ENCODE measurements around the gene ZDHHC24. TPM values are rescaled to one million over a fixed set of nuclear protein-coding genes. Genes with fewer than 3 reads are reported as not detected.
A peak's percentile ranks its signal among the peaks of the same experiment; 100 is the strongest.

The ZDHHC24 gene
- total RNA-seq, 1 donor from 2014 or later = 5.2 TPM

DNA sequence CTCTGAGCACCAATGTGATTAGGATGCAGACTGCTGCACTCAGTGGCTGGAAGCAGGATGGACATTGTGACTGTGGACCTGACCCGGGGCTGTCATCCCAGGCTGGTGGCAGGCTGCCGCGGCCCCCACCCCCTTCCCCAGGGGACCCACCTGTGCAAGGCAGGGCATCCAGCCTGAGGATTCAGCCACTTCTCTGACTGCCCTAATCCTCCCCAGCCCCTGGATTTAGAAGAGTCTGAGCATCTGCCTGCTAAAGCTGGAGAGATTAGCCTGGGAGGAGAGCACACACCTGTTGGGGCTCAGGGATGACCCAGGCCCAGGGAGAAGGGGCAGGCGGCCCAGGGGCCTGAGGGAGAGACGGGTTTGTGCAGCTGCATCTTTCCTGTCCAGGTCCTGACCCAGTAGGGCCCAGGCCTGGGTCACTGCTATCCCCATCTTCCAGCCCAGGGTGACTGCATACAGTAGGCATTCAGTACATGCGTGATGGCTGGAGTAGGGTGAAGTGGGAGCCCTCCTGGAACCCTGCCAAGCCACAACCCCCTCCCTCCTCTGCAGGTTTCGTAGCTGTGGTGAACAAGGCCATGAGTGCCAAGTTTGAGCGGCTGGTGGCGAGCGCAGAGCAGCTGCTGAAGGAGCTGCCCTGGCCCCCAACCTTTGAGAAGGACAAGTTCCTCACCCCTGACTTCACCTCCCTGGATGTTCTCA is 53.5 kb downstream of the ZDHHC24 start:
- intact Hi-C loops (cut with micrococcal nuclease) = no loop called here
- Histone ChIP-seq H3K27me3 (ENCODE audit: low read depth) (no peaks in the 10 kb centered on the region), H3K36me3 (peaks cover 44% of the 10 kb centered on the region), H3K4me1 (no peaks in the 10 kb centered on the region), H3K9me3 (replicated peaks) (no peaks in the 10 kb centered on the region), H3K27ac (replicated peaks) (no peak overlapping the region), H3K4me3 (no peak overlapping the region)
- DNase-seq = no peak
- TF ChIP-seq, protein P1, sequence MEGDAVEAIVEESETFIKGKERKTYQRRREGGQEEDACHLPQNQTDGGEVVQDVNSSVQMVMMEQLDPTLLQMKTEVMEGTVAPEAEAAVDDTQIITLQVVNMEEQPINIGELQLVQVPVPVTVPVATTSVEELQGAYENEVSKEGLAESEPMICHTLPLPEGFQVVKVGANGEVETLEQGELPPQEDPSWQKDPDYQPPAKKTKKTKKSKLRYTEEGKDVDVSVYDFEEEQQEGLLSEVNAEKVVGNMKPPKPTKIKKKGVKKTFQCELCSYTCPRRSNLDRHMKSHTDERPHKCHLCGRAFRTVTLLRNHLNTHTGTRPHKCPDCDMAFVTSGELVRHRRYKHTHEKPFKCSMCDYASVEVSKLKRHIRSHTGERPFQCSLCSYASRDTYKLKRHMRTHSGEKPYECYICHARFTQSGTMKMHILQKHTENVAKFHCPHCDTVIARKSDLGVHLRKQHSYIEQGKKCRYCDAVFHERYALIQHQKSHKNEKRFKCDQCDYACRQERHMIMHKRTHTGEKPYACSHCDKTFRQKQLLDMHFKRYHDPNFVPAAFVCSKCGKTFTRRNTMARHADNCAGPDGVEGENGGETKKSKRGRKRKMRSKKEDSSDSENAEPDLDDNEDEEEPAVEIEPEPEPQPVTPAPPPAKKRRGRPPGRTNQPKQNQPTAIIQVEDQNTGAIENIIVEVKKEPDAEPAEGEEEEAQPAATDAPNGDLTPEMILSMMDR (IDR thresholded peaks at IDR 0.05; ENCODE audit: borderline replicate concordance) = no peak

GRCh38 chr11:66491315-66491935 is 54.4 kb downstream of the ZDHHC24 start:
- DNase-seq = no peak
- peaks cover 39% of the 10 kb centered on the region for H3K36me3 ChIP-seq
- H3K4me1 ChIP-seq = no peaks in the 10 kb centered on the region
- H3K27ac ChIP-seq (replicated peaks) = no peak overlapping the region
- H3K9me3 ChIP-seq (replicated peaks) = no peaks in the 10 kb centered on the region
- no peak overlapping the region for H3K4me3 ChIP-seq
- intact Hi-C loops (cut with micrococcal nuclease) = no loop called here
- TF ChIP-seq, protein P1 (IDR thresholded peaks at IDR 0.05; ENCODE audit: borderline replicate concordance) = peak; percentile 36
- no peaks in the 10 kb centered on the region for H3K27me3 ChIP-seq (ENCODE audit: low read depth)

DNA sequence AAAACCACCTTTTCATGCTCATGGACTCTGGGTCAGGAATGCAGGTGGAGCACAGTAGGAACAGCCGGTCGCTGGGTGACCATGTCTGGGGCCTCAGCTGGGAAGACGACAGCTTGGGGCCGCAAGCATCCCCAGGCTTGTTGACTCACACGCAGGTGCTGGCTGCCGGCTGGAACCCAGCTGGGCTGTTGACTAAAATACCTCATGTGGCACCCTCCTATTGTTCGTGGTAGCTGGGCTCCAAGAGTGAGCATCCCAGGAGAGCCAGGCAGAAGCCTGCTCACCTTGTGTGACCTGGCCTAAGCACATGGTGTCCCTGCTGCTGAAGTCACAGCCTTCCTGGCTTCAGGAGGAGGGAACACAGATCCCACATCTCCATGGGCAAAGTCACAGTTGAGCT is 56.2 kb downstream of the ZDHHC24 start:
- Histone ChIP-seq H3K36me3 (peaks cover 31% of the 10 kb centered on the region), H3K27me3 (ENCODE audit: low read depth) (no peaks in the 10 kb centered on the region), H3K27ac (replicated peaks) (no peak overlapping the region), H3K4me1 (no peaks in the 10 kb centered on the region), H3K9me3 (replicated peaks) (no peaks in the 10 kb centered on the region), H3K4me3 (no peak overlapping the region)
- DNase-seq = no peak
- intact Hi-C loops (cut with micrococcal nuclease) = no loop called here
- TF ChIP-seq, protein P1 (IDR thresholded peaks at IDR 0.05; ENCODE audit: borderline replicate concordance) = no peak

GRCh38 chr11:66488957-66489356 is 56.9 kb downstream of the ZDHHC24 start:
- no peaks in the 10 kb centered on the region for H3K27me3 ChIP-seq (ENCODE audit: low read depth)
- no peaks in the 10 kb centered on the region for H3K9me3 ChIP-seq (replicated peaks)
- no peak overlapping the region for H3K27ac ChIP-seq (replicated peaks)
- no peak for DNase-seq
- no peak overlapping the region for H3K4me3 ChIP-seq
- H3K36me3 ChIP-seq = peaks cover 31% of the 10 kb centered on the region
- intact Hi-C loops (cut with micrococcal nuclease) = no loop called here
- H3K4me1 ChIP-seq = no peaks in the 10 kb centered on the region
- TF ChIP-seq, protein P1 (IDR thresholded peaks at IDR 0.05; ENCODE audit: borderline replicate concordance) = no peak

DNA sequence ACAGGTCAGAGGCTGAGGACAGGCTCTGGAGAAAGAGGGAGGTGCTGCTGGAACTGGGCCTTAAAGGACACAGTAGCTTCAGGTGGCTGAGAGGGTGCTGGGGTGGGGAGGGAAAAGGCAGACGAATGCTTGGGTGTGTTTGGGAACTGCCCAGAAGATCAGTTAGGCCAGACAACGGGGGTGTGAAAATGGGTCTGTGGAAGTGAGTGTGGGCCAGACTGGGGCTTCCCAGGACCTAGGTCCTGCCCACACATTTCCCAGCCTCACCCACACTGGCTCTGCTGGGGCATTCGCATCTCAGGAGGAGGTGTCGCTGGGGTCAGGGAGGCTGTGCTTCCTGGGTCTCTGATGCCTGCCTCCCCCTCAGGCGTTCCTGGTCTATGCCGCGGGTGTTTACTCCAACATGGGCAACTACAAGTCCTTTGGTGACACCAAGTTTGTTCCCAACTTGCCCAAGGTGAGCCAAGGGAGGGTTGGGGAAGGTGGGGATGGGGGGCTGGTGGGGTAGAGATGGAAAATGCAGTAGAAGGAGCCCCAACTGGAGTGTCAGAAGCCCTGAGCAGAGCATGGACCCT is 61.0 kb downstream of the ZDHHC24 start:
- TF ChIP-seq, protein P1 (IDR thresholded peaks at IDR 0.05; ENCODE audit: borderline replicate concordance) = no peak
- H3K4me1 ChIP-seq = peaks cover 10% of the 10 kb centered on the region
- peaks cover 19% of the 10 kb centered on the region for H3K36me3 ChIP-seq
- H3K27ac ChIP-seq (replicated peaks) = no peak overlapping the region
- DNase-seq = no peak
- no peak overlapping the region for H3K4me3 ChIP-seq
- H3K27me3 ChIP-seq (ENCODE audit: low read depth) = no peaks in the 10 kb centered on the region
- H3K9me3 ChIP-seq (replicated peaks) = no peaks in the 10 kb centered on the region
- intact Hi-C loops (cut with micrococcal nuclease) = no loop called here

Measured in left ventricle myocardium inferior (tissue), 1 donor.